Measurements from ENCODE around the gene TMEM82.

The TMEM82 gene

DNA sequence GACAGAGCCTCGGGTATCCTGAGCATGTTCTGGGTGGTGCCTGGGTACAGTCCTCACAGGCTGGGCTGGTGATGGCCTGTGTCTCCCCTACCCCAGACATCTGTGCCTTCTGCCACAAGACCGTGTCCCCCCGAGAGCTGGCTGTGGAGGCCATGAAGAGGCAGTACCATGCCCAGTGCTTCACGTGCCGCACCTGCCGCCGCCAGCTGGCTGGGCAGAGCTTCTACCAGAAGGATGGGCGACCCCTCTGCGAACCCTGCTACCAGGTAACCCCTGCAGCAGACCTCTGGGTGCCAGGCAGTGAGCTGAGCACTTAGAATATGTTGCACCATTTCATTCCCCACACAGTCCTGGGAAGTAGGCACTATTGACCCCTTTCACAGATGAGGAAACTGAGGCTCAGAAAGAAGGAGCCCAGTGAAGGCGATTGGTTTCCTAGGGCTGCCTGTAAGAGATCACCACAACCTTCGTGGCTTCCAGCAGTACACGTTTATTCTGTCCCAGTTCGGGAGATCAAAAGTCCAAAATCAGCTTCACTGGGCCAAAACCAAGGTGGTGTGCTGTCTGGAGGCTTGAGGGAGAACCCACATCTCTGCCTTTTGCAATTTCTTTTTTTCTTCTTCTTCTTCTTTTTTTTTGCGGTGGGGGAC, 28.1 kb downstream of the TMEM82 start:
- DNase-seq (ENCODE audit: low read depth, low spot score), result no peak
- no peaks in the 10 kb centered on the region for H3K9me3 ChIP-seq (ENCODE audit: insufficient read depth, low read length)
- TF ChIP-seq SUZ12 (IDR thresholded peaks at IDR 0.05; ENCODE audit: extremely low read depth, insufficient read depth, insufficient read length), result no peak
- no peak for TF ChIP-seq ZNF274 (IDR thresholded peaks at IDR 0.05; ENCODE audit: low read depth, low read length)
- TF ChIP-seq YY1 (IDR thresholded peaks at IDR 0.05; ENCODE audit: insufficient read depth, insufficient read length), result no peak
- peaks cover 5% of the 10 kb centered on the region for H3K4me1 ChIP-seq (ENCODE audit: insufficient read depth, insufficient read length)
- no peaks in the 10 kb centered on the region for H3K27me3 ChIP-seq (ENCODE audit: insufficient read depth, insufficient read length)
- H3K4me3 ChIP-seq (ENCODE audit: insufficient read length, low read depth), result no peak overlapping the region
- peaks cover 60% of the 10 kb centered on the region for H3K36me3 ChIP-seq (ENCODE audit: insufficient read depth, insufficient read length, low read length)
- no peak overlapping the region for H3K9ac ChIP-seq (ENCODE audit: insufficient read length, low read depth)

DNA sequence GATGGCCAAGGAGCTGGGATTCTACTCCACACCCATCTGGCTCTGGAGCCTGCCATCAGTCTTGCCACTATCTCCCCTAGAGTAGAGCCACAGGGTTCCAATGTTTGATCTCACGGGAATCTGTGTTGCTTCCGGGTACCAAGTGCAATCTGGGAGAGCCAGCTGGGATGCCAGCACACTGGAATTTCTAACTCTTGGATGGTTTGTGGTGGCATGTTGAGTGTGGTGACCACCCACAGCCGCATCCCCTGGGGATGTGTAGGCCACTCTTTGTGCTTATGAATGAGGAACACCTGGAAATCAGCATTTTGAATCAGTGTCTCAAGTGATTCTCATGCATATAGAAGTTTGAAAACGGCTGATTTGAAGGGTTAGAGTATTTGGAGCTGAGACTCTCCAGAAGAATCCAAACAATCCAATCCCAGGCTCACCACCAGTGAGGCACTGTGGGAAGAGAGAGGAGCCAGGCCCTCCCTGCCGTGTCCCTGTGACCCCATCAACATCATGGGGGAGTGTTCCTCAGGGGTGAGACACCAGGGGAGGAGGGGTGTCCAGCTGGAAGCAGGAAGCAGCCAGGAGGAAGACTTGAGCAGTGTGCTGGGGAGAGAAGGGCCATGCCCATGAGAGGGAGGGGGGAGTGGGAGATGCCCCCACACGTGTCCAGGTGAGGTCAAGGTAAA, 29.7 kb downstream of the TMEM82 start:
- no peaks in the 10 kb centered on the region for H3K27me3 ChIP-seq (ENCODE audit: insufficient read depth, insufficient read length)
- no peak overlapping the region for H3K4me3 ChIP-seq (ENCODE audit: insufficient read length, low read depth)
- no peak for DNase-seq (ENCODE audit: low read depth, low spot score)
- no peak overlapping the region for H3K9ac ChIP-seq (ENCODE audit: insufficient read length, low read depth)
- TF ChIP-seq ZNF274 (IDR thresholded peaks at IDR 0.05; ENCODE audit: low read depth, low read length) (no peak), SUZ12 (IDR thresholded peaks at IDR 0.05; ENCODE audit: extremely low read depth, insufficient read depth, insufficient read length) (no peak), YY1 (IDR thresholded peaks at IDR 0.05; ENCODE audit: insufficient read depth, insufficient read length) (no peak)
- H3K9me3 ChIP-seq (ENCODE audit: insufficient read depth, low read length), result no peaks in the 10 kb centered on the region
- peaks cover 61% of the 10 kb centered on the region for H3K36me3 ChIP-seq (ENCODE audit: insufficient read depth, insufficient read length, low read length)
- peaks cover 5% of the 10 kb centered on the region for H3K4me1 ChIP-seq (ENCODE audit: insufficient read depth, insufficient read length)

DNA sequence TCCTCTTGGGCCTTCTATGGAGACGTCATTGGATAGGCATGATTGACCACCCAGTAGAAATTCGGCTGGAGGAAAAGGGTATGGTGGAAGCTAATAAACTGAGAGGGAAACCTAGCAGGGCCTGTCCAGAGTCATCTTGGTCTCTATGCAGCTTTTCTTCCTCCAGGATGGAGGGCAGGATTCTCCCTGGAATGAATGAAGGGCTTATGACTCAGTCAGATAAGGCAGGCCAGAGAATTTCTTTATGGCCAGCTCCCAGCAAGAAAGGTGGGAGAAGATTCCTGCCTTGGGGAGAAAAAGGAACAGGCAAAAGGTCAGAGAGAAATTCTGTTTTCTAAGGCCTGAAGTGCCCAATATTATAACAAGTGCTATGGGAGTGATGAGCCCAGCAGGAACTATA, 33.4 kb downstream of the TMEM82 start:
- Histone ChIP-seq H3K9me3 (ENCODE audit: insufficient read depth, low read length) (no peaks in the 10 kb centered on the region), H3K9ac (ENCODE audit: insufficient read length, low read depth) (no peak overlapping the region), H3K36me3 (ENCODE audit: insufficient read depth, insufficient read length, low read length) (peaks cover 55% of the 10 kb centered on the region)

DNA sequence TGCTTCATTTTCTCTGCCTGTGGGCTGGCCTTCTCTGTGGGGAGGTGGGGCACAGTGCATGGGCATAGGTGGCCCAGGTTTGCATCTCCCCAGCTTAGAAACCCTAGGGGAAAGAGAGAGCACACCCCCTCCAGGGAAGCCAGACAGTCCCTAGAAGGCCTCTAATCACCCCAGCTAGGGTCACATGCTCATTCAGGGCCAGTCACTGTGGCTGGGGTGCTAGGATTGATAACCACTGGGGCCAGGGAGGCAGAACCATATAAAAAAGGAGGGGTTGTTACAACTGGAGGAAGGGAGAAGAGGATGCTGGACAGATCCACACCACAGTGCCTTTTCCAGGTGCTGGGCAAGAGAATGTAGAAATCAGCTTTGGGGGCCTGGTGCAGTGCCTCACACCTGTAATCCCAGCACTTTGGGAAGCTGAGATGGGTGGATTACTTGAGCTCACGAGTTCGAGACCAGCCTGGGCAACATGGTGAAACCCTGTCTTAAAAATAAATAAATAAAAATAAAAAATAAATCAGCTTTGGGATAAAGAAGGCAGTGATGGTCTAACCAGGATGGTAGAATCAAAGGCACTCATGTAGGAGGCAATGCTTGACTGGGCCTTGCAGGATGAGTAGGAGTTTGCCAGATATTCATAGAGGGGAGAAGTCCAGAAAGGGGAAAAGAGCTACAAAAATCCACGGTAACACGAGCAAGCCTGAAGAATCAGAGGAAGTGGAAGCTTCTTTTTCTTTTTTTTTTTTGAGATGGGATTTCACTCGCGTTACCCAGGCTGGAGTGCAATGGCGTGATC, 35.8 kb downstream of the TMEM82 start:
- Histone ChIP-seq H3K4me1 (ENCODE audit: insufficient read depth, insufficient read length) (no peaks in the 10 kb centered on the region), H3K9me3 (ENCODE audit: insufficient read depth, low read length) (no peaks in the 10 kb centered on the region), H3K4me3 (ENCODE audit: insufficient read length, low read depth) (no peak overlapping the region), H3K9ac (ENCODE audit: insufficient read length, low read depth) (no peak overlapping the region), H3K27me3 (ENCODE audit: insufficient read depth, insufficient read length) (no peaks in the 10 kb centered on the region), H3K36me3 (ENCODE audit: insufficient read depth, insufficient read length, low read length) (peaks cover 52% of the 10 kb centered on the region)
- no peak for DNase-seq (ENCODE audit: low read depth, low spot score)
- TF ChIP-seq YY1 (IDR thresholded peaks at IDR 0.05; ENCODE audit: insufficient read depth, insufficient read length) (no peak), ZNF274 (IDR thresholded peaks at IDR 0.05; ENCODE audit: low read depth, low read length) (no peak), SUZ12 (IDR thresholded peaks at IDR 0.05; ENCODE audit: extremely low read depth, insufficient read depth, insufficient read length) (no peak)

More for the DNA sequence above, 33.4 kb downstream of the TMEM82 start:
- TF ChIP-seq SUZ12 (IDR thresholded peaks at IDR 0.05; ENCODE audit: extremely low read depth, insufficient read depth, insufficient read length) (no peak), YY1 (IDR thresholded peaks at IDR 0.05; ENCODE audit: insufficient read depth, insufficient read length) (no peak), ZNF274 (IDR thresholded peaks at IDR 0.05; ENCODE audit: low read depth, low read length) (no peak)
- Histone ChIP-seq H3K4me1 (ENCODE audit: insufficient read depth, insufficient read length) (peaks cover 5% of the 10 kb centered on the region), H3K27me3 (ENCODE audit: insufficient read depth, insufficient read length) (no peaks in the 10 kb centered on the region), H3K4me3 (ENCODE audit: insufficient read length, low read depth) (no peak overlapping the region)
- DNase-seq (ENCODE audit: low read depth, low spot score), result no peak

DNA sequence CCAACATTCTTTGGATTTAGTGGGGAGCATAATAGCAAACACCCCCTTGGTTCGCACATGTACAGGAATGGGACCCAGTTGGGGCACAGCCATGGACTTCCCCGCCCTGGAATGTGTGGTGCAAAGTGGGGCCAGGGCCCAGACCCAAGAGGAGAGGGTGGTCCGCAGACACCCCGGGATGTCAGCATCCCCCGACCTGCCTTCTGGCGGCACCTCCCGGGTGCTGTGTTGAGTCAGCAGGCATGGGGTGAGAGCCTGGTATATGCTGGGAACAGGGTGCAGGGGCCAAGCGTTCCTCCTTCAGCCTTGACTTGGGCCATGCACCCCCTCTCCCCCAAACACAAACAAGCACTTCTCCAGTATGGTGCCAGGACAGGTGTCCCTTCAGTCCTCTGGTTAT, 43.4 kb downstream of the TMEM82 start:
- Histone ChIP-seq H3K36me3 (ENCODE audit: insufficient read depth, insufficient read length, low read length) (peaks cover 33% of the 10 kb centered on the region), H3K4me1 (ENCODE audit: insufficient read depth, insufficient read length) (no peaks in the 10 kb centered on the region), H3K9ac (ENCODE audit: insufficient read length, low read depth) (no peak overlapping the region), H3K9me3 (ENCODE audit: insufficient read depth, low read length) (no peaks in the 10 kb centered on the region), H3K4me3 (ENCODE audit: insufficient read length, low read depth) (no peak overlapping the region), H3K27me3 (ENCODE audit: insufficient read depth, insufficient read length) (no peaks in the 10 kb centered on the region)
- TF ChIP-seq SUZ12 (IDR thresholded peaks at IDR 0.05; ENCODE audit: extremely low read depth, insufficient read depth, insufficient read length) (no peak), ZNF274 (IDR thresholded peaks at IDR 0.05; ENCODE audit: low read depth, low read length) (no peak), YY1 (IDR thresholded peaks at IDR 0.05; ENCODE audit: insufficient read depth, insufficient read length) (no peak)
- DNase-seq (ENCODE audit: low read depth, low spot score), result no peak

DNA sequence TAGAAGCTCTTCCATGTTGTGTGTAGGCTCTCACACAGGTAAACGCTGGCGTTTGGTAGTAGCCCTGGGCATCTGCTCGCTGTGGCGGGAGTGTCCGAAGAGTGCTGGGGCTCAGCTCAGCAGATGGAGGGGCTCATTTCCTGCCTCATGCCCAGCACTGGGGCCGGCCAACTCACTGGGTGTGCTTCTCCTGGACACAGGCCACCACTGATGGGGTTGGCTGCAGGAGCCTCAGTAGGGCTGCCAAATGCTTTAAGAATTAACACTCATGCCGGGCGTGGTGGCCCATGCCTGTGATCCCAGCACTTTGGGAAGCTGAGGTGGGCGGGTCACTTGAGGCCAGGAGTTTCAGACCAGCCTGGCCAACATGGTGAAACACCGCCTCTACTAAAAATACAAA, 44.3 kb downstream of the TMEM82 start:
- TF ChIP-seq ZNF274 (IDR thresholded peaks at IDR 0.05; ENCODE audit: low read depth, low read length) (no peak), SUZ12 (IDR thresholded peaks at IDR 0.05; ENCODE audit: extremely low read depth, insufficient read depth, insufficient read length) (no peak), YY1 (IDR thresholded peaks at IDR 0.05; ENCODE audit: insufficient read depth, insufficient read length) (no peak)
- no peak overlapping the region for H3K9ac ChIP-seq (ENCODE audit: insufficient read length, low read depth)
- no peaks in the 10 kb centered on the region for H3K4me1 ChIP-seq (ENCODE audit: insufficient read depth, insufficient read length)
- no peaks in the 10 kb centered on the region for H3K27me3 ChIP-seq (ENCODE audit: insufficient read depth, insufficient read length)
- H3K36me3 ChIP-seq (ENCODE audit: insufficient read depth, insufficient read length, low read length), result peaks cover 30% of the 10 kb centered on the region
- H3K9me3 ChIP-seq (ENCODE audit: insufficient read depth, low read length), result no peaks in the 10 kb centered on the region
- DNase-seq (ENCODE audit: low read depth, low spot score), result no peak
- no peak overlapping the region for H3K4me3 ChIP-seq (ENCODE audit: insufficient read length, low read depth)

Data from NT2/D1 (cell line).